HEK293 (cell line): Measurements from ENCODE around the gene TM9SF1.

Source experiments
- CTCF ChIA-PET: fragments of 350-600 bp; formaldehyde crosslinking; extraction: SDS; loops from one replicate; lab custom pipeline; 2021; ENCODE audit warnings: antibody characterized with exemption; lab: Yijun Ruan, JAX
- POLR2A ChIA-PET: fragments of 300-600 bp; formaldehyde crosslinking; extraction: SDS; loops from one replicate; lab custom pipeline; 2020; ENCODE audit warnings: antibody characterized with exemption, inconsistent platforms; lab: Yijun Ruan, JAX
- H3K27ac ChIP-seq: fragments of 200-500 bp; sonication (Bioruptor generic); 2 replicates; pipeline ENCODE4 v1.5.1; 2014; ENCODE audit warnings: low read depth, low read length, control low read depth, inconsistent platforms; ENCODE audit errors: extremely low read depth
- H3K36me3 ChIP-seq, 2 experiments: fragments of 200-500 bp in 1 of 2; sonication (Bioruptor generic) in 1 of 2; 1 replicate in 1 of 2; 2 replicates in 1 of 2; pipeline ENCODE4 v1.5.1; 2014 to 2017; ENCODE audit warnings: inconsistent platforms in 2 of 2, low read length in 2 of 2; ENCODE audit not compliant: control insufficient read depth in 2 of 2, insufficient read depth in 1 of 2
- H3K4me1 ChIP-seq: fragments of 200-500 bp; sonication (Bioruptor generic); 2 replicates; pipeline ENCODE4 v1.5.1; 2014; ENCODE audit warnings: mild to moderate bottlenecking, low read length, inconsistent platforms; ENCODE audit not compliant: control insufficient read depth, insufficient read depth
- H3K4me3 ChIP-seq: 2 replicates; pipeline ENCODE4 v1.5.1; 2011; ENCODE audit warnings: low read depth, mild to moderate bottlenecking, control low read depth, low read length, moderate library complexity
- H3K9me3 ChIP-seq: fragments of 200-500 bp; sonication (Bioruptor generic); 2 replicates; pipeline ENCODE4 v1.5.1; 2014; ENCODE audit warnings: low read depth, low read length, inconsistent platforms; ENCODE audit not compliant: control insufficient read depth, insufficient read depth
- GLI4 ChIP-seq: fragments of 450-650 bp; formaldehyde crosslinking; IDR thresholded peaks from 2 replicates; pipeline ENCODE4 v1.5.1; 2016; ENCODE audit warnings: missing biosample characterization, missing genetic modification characterization
- GLIS1 ChIP-seq: fragments of 450-650 bp; formaldehyde crosslinking; IDR thresholded peaks from 2 replicates; pipeline ENCODE4 v1.5.1; 2016; ENCODE audit warnings: missing biosample characterization, missing genetic modification characterization
- GLIS2 ChIP-seq: fragments of 450-650 bp; formaldehyde crosslinking; IDR thresholded peaks from 2 replicates; pipeline ENCODE4 v1.5.1; 2016; ENCODE audit warnings: missing biosample characterization, missing genetic modification characterization
- HOXD13 ChIP-seq: sonication (generic); formaldehyde crosslinking; IDR thresholded peaks from 2 replicates; pipeline ENCODE4 v1.8.0; 2022; ENCODE audit warnings: missing genetic modification reagents, borderline replicate concordance
- KLF10 ChIP-seq: fragments of 450-650 bp; IDR thresholded peaks from 2 replicates; pipeline ENCODE4 v1.5.1; 2018; ENCODE audit warnings: missing biosample characterization, mild to moderate bottlenecking, missing genetic modification characterization
- KLF8 ChIP-seq: fragments of 450-650 bp; formaldehyde crosslinking; IDR thresholded peaks from 2 replicates; pipeline ENCODE4 v1.5.1; 2016; ENCODE audit warnings: missing biosample characterization, missing genetic modification characterization
- KLF9 ChIP-seq: fragments of 450-650 bp; formaldehyde crosslinking; IDR thresholded peaks from 2 replicates; pipeline ENCODE4 v1.5.1; 2016; ENCODE audit warnings: missing biosample characterization, missing genetic modification characterization, low read depth
- MYNN ChIP-seq: fragments of 450-650 bp; formaldehyde crosslinking; IDR thresholded peaks from 2 replicates; pipeline ENCODE4 v1.5.1; 2016; ENCODE audit warnings: missing biosample characterization, missing genetic modification characterization, borderline replicate concordance
- PRDM1 ChIP-seq: fragments of 450-650 bp; formaldehyde crosslinking; IDR thresholded peaks from 2 replicates; pipeline ENCODE4; 2016; ENCODE audit warnings: missing biosample characterization, missing genetic modification characterization
- SALL2 ChIP-seq: fragments of 450-650 bp; formaldehyde crosslinking; IDR thresholded peaks from 2 replicates; pipeline ENCODE4 v1.5.0; 2017; ENCODE audit warnings: missing biosample characterization, mild to moderate bottlenecking, missing genetic modification characterization, borderline replicate concordance
- SCRT1 ChIP-seq: fragments of 450-650 bp; formaldehyde crosslinking; IDR thresholded peaks from 2 replicates; pipeline ENCODE4 v1.5.1; 2016; ENCODE audit warnings: missing biosample characterization, missing genetic modification characterization, borderline replicate concordance
- SCRT2 ChIP-seq: fragments of 450-650 bp; formaldehyde crosslinking; IDR thresholded peaks from 2 replicates; pipeline ENCODE4 v1.5.1; 2016; ENCODE audit warnings: missing biosample characterization, missing genetic modification characterization
- WT1 ChIP-seq: fragments of 450-650 bp; formaldehyde crosslinking; IDR thresholded peaks from 2 replicates; pipeline ENCODE4 v1.5.1; 2016; ENCODE audit warnings: missing biosample characterization, missing genetic modification characterization
- ZFP69B ChIP-seq: fragments of 450-650 bp; formaldehyde crosslinking; IDR thresholded peaks from 2 replicates; pipeline ENCODE4 v1.5.1; 2016; ENCODE audit warnings: missing biosample characterization, missing genetic modification characterization
- ZIC2 ChIP-seq: fragments of 450-650 bp; formaldehyde crosslinking; IDR thresholded peaks from 2 replicates; pipeline ENCODE4 v1.5.1; 2016; ENCODE audit warnings: missing biosample characterization, missing genetic modification characterization
- ZNF146 ChIP-seq: fragments of 450-650 bp; formaldehyde crosslinking; IDR thresholded peaks from 2 replicates; pipeline ENCODE4 v1.5.1; 2016; ENCODE audit warnings: missing biosample characterization, missing genetic modification characterization
- ZNF223 ChIP-seq: fragments of 450-650 bp; formaldehyde crosslinking; IDR thresholded peaks from 2 replicates; pipeline ENCODE4 v1.5.1; 2016; ENCODE audit warnings: missing biosample characterization, missing genetic modification characterization
- ZNF239 ChIP-seq: fragments of 450-650 bp; formaldehyde crosslinking; IDR thresholded peaks from 2 replicates; pipeline ENCODE4 v1.5.1; 2016; ENCODE audit warnings: missing biosample characterization, missing genetic modification characterization
- ZNF248 ChIP-seq: fragments of 450-650 bp; formaldehyde crosslinking; IDR thresholded peaks from 2 replicates; pipeline ENCODE4 v1.5.1; 2017; ENCODE audit warnings: missing biosample characterization, missing genetic modification characterization
- ZNF274 ChIP-seq, 2 experiments: fragments of 200-500 bp in 1 of 2; fragments of 450-650 bp in 1 of 2; sonication (Bioruptor generic) in 1 of 2; formaldehyde crosslinking in 1 of 2; IDR thresholded peaks; 2 replicates each; pipeline versions ENCODE4 v1.5.1 to v1.6.1; 2014 to 2016; ENCODE audit warnings: borderline replicate concordance in 1 of 2, inconsistent platforms in 1 of 2, low read length in 1 of 2, missing biosample characterization in 1 of 2, missing genetic modification characterization in 1 of 2
- ZNF48 ChIP-seq: fragments of 450-650 bp; formaldehyde crosslinking; IDR thresholded peaks from 2 replicates; pipeline ENCODE4 v1.5.1; 2016; ENCODE audit warnings: missing biosample characterization, missing genetic modification characterization
- ZNF529 ChIP-seq: fragments of 450-650 bp; formaldehyde crosslinking; IDR thresholded peaks from 2 replicates; pipeline ENCODE4 v1.5.1; 2017; ENCODE audit warnings: missing genetic modification characterization, missing biosample characterization; ENCODE audit not compliant: insufficient replicate concordance
- ZNF530 ChIP-seq: fragments of 450-650 bp; formaldehyde crosslinking; IDR thresholded peaks from 2 replicates; pipeline ENCODE4 v1.5.1; 2016; ENCODE audit warnings: low read depth, missing biosample characterization, missing genetic modification characterization
- ZNF558 ChIP-seq: fragments of 450-650 bp; formaldehyde crosslinking; IDR thresholded peaks from 2 replicates; pipeline ENCODE4 v1.5.1; 2016; ENCODE audit warnings: missing biosample characterization, missing genetic modification characterization
- ZNF561 ChIP-seq: fragments of 450-650 bp; IDR thresholded peaks from 2 replicates; pipeline ENCODE4 v1.5.1; 2018; ENCODE audit warnings: missing biosample characterization, missing genetic modification characterization, borderline replicate concordance
- ZNF585B ChIP-seq: fragments of 450-650 bp; formaldehyde crosslinking; IDR thresholded peaks from 2 replicates; pipeline ENCODE4 v1.5.1; 2016; ENCODE audit warnings: missing biosample characterization, missing genetic modification characterization
- ZNF654 ChIP-seq: fragments of 450-650 bp; formaldehyde crosslinking; IDR thresholded peaks from 2 replicates; pipeline ENCODE4 v1.5.1; 2016; ENCODE audit warnings: low read depth, missing biosample characterization, missing genetic modification characterization
- ZNF660 ChIP-seq: fragments of 450-650 bp; IDR thresholded peaks from 2 replicates; pipeline ENCODE4 v1.5.1; 2018; ENCODE audit warnings: missing biosample characterization, mild to moderate bottlenecking, missing genetic modification characterization
- ZNF76 ChIP-seq: fragments of 450-650 bp; formaldehyde crosslinking; IDR thresholded peaks from 2 replicates; pipeline ENCODE4; 2016; ENCODE audit warnings: low read depth, missing biosample characterization, missing genetic modification characterization, borderline replicate concordance
- ZNF830 ChIP-seq: fragments of 450-650 bp; IDR thresholded peaks from 2 replicates; pipeline ENCODE4 v1.5.0; 2018; ENCODE audit warnings: missing biosample characterization, missing genetic modification characterization, low read depth, mild to moderate bottlenecking, moderate library complexity
- TF ChIP-seq, protein P1 (sequence below): fragments of 450-650 bp; formaldehyde crosslinking; IDR thresholded peaks from 2 replicates; pipeline ENCODE4 v1.5.0; 2017; ENCODE audit warnings: missing biosample characterization, missing genetic modification characterization, borderline replicate concordance

Gene TM9SF1

DNA sequence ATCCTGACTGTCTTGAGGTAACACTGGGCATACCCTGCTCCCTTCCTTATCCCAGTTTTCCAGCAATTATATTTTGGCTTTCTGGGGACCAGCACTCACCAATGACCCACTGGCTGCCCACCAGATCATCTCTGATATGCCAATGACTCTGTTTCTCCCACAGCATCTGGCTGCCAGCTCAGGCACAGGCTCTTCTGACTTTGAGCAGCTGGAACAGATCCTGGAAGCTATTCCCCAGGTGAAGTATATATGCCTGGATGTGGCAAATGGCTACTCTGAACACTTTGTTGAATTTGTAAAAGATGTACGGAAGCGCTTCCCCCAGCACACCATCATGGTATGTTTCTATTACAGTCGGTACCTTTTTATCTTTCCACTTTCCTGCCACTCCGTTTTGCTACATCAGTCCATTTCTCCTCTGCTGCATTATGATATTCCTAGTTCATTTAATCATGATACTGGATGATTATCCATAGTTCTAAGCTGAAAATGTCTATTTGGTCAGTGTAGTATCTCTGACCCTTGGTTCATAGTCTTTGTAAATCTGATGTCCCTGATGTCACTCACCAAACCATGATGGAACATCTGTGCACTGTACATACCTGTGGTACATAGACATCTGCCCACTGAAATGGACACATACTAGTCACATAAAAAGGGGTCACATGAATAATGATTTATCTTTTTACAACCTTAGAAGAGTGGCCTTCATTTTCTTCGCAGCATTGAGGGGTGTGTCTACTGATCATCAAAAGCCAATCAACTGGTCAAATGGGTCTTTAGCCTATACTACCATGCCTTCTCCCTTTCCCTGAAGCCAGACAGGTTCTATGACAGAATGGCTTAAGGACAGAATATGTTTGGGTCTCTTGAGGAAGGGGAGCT is 40.8 kb upstream of the TM9SF1 start:
- CTCF ChIA-PET = interaction anchor here (0.7 to 2.9 kb wide), 3 partner anchors 21 to 97 kb away, joined by 5 to 20 read pairs (median 6); no protein-coding TSS in a partner anchor
- POLR2A ChIA-PET = interaction anchor here (1.4 to 1.5 kb wide), 2 partner anchors 23 kb away, joined by 4 to 5 read pairs; partner anchors contain the start of gene CHMP4A
- TF ChIP-seq ZNF223 (tag by site-specific recombination) = no peak
- TF ChIP-seq SALL2 = no peak
- no peak for TF ChIP-seq WT1 (tag by site-specific recombination)
- TF ChIP-seq KLF10 = no peak
- no peak for TF ChIP-seq ZNF660 (tag by site-specific recombination)
- no peak for TF ChIP-seq GLIS2 (tag by site-specific recombination)
- TF ChIP-seq KLF8 (tag by site-specific recombination) = no peak
- no peak for TF ChIP-seq ZNF274 (IDR thresholded peaks at IDR 0.05; ENCODE audit: low read length)
- TF ChIP-seq ZNF274 (tag by site-specific recombination; IDR thresholded peaks at IDR 0.05; ENCODE audit: borderline replicate concordance) = no peak
- no peak for TF ChIP-seq ZNF530 (tag by site-specific recombination)
- TF ChIP-seq, protein P1, sequence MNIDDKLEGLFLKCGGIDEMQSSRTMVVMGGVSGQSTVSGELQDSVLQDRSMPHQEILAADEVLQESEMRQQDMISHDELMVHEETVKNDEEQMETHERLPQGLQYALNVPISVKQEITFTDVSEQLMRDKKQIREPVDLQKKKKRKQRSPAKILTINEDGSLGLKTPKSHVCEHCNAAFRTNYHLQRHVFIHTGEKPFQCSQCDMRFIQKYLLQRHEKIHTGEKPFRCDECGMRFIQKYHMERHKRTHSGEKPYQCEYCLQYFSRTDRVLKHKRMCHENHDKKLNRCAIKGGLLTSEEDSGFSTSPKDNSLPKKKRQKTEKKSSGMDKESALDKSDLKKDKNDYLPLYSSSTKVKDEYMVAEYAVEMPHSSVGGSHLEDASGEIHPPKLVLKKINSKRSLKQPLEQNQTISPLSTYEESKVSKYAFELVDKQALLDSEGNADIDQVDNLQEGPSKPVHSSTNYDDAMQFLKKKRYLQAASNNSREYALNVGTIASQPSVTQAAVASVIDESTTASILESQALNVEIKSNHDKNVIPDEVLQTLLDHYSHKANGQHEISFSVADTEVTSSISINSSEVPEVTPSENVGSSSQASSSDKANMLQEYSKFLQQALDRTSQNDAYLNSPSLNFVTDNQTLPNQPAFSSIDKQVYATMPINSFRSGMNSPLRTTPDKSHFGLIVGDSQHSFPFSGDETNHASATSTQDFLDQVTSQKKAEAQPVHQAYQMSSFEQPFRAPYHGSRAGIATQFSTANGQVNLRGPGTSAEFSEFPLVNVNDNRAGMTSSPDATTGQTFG (tag by site-specific recombination) = no peak
- TF ChIP-seq ZNF248 = no peak
- TF ChIP-seq ZNF830 = no peak
- no peak for TF ChIP-seq ZNF558 (tag by site-specific recombination)
- TF ChIP-seq GLI4 (tag by site-specific recombination) = no peak
- no peak for TF ChIP-seq ZNF76
- TF ChIP-seq GLIS1 (tag by site-specific recombination) = no peak
- TF ChIP-seq HOXD13 (CRISPR knock-in tag) = no peak
- no peak for TF ChIP-seq ZNF48 (tag by site-specific recombination)
- TF ChIP-seq PRDM1 = no peak
- TF ChIP-seq ZFP69B (tag by site-specific recombination) = no peak
- TF ChIP-seq, all 188 proteins: peak for 0
- Histone ChIP-seq H3K36me3 (peaks cover 13 to 70% of the 10 kb centered on the region in 2 experiments; a peak in 2 of 3 replicates), H3K27ac (no peak overlapping the region), H3K4me1 (peaks cover 7% of the 10 kb centered on the region), H3K4me3 (no peak overlapping the region), H3K9me3 (no peaks in the 10 kb centered on the region)

DNA sequence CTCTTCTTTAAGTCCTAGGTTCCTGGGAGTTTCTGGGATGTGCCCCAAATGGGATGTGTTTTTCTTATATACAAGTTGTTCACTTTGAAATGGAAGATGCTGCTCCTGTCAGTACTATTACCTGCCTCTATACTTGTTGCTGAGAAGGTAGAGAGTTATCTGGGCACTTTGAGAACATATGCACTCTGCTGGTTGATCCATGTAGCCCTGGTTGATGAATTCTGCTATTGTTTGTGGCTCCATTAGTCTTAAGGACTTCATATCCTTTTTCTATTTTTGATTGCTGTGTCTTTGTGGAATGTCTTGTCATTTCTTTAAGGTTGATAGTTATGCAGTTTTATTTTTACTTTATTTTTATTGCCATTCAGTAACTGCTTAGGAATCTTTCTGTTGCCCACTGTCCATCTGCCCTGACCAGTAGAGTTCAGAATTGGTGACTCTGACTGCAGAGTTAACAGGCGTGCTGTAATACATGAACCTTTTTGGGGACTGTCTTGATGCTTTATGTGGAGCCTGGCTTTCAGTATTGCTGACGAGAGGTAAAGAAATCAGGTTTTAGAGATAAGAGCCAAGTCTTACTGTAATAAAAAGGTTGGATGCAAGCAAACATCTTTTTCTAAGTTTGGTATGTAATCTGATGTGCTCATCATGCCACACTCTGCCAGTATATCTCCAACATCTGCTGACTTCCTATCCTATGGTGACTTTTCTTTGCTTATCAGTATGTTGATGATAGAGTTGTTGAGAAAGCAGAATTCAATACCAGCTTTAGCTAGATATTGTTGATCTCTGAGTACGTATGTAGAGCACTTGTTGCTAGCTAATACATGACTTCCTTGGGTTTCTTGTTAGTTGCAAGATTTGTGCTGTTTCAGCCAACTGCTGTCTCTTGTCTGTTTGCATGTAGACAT is 39.1 kb upstream of the TM9SF1 start:
- H3K36me3 ChIP-seq = peaks cover 12 to 58% of the 10 kb centered on the region in 2 experiments; a peak in 2 of 3 replicates
- POLR2A ChIA-PET = interaction anchor here (0.6 to 1.8 kb wide), 6 partner anchors 8 to 889 kb away, joined by 3 to 10 read pairs (median 4); partner anchors contain the start of genes CHMP4A, CIDEB, IPO4 and TINF2
- no peak overlapping the region for H3K4me3 ChIP-seq
- CTCF ChIA-PET = interaction anchor here (0.9 to 2.9 kb wide), 5 partner anchors 8 to 99 kb away, joined by 3 to 20 read pairs (median 6); partner anchors contain the start of genes CIDEB, MDP1 and TINF2
- peaks cover 7% of the 10 kb centered on the region for H3K4me1 ChIP-seq
- no peaks in the 10 kb centered on the region for H3K9me3 ChIP-seq
- no peak overlapping the region for H3K27ac ChIP-seq
- TF ChIP-seq SCRT1 (tag by site-specific recombination) (peak; percentile 44; the same call in 1 of the 2 replicates), SCRT2 (tag by site-specific recombination) (peak; percentile 86), KLF9 (tag by site-specific recombination) (no peak), ZNF529 (tag by site-specific recombination) (no peak), ZNF585B (no peak), ZNF654 (tag by site-specific recombination) (no peak), ZIC2 (tag by site-specific recombination) (no peak), ZNF248 (no peak), ZNF146 (tag by site-specific recombination) (no peak), ZNF561 (no peak), ZNF239 (tag by site-specific recombination) (no peak), MYNN (tag by site-specific recombination) (no peak)
